HG02970 (cell line): ENCODE measurements around the gene LRBA.

Experiments used
- ATAC-seq: cut with Tn5 transposase; IDR thresholded peaks from one replicate; pipeline ENCODE4 v1.9.1; 2021; ENCODE audit warnings: mild to moderate bottlenecking, moderate library complexity, moderate number of reproducible peaks; ENCODE audit not compliant: unreplicated experiment, low FRiP score

Gene LRBA

DNA sequence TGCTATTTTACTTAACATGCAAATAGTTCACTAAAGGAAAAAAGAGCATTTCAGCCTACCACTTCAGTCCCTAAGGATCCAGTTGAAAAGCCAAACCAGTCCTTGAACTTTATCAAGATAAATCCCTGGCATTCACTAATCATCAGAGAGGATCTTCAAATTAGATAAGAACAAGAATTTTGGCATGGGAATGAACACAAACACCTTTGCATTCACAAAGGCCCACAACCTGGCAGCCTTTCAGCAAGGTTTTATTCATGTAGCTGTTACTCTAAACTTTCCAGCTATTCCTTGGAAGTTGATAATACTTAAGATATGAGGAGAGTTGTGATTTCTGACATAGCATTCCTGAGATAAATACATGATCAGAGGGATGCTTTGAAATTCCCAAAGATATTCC, 193.4 kb downstream of the LRBA start:
- ATAC-seq = no peak

DNA sequence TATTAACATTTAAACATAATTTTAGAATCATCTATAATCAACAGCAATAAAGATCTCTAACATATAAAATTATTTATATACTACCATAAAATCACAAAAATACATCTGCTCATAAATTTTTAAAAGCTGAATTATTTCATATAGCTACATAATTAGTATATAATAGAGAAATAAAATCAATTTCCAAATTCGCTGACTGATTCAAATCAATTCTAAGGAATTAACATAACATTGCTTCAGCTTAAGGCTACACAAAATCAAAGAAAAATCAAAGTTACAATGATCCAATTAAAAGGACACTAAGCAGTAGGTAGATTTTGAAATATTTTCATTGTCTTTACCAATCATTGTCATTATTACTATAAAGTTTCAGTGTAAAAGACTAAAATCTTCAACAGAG, 194.7 kb downstream of the LRBA start:
- no peak for ATAC-seq

DNA sequence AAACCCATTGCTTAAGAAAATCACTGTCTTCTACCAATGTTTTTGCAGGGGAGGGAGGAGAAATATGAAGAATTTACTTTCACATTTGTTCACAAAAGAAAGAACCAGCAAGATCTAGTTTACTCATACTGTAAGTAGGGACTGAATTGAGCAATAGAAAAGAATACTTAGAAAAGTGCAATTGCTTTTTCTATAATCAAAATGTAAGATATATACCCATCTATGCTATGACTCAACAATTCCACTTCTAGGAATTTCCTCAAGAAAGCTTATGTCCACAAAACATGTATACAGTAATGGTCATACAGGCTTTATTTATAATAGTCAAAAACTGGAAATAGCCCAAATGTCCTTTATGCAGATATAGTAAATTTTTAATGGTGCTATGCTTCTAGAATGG, 196.4 kb downstream of the LRBA start:
- no peak for ATAC-seq

DNA sequence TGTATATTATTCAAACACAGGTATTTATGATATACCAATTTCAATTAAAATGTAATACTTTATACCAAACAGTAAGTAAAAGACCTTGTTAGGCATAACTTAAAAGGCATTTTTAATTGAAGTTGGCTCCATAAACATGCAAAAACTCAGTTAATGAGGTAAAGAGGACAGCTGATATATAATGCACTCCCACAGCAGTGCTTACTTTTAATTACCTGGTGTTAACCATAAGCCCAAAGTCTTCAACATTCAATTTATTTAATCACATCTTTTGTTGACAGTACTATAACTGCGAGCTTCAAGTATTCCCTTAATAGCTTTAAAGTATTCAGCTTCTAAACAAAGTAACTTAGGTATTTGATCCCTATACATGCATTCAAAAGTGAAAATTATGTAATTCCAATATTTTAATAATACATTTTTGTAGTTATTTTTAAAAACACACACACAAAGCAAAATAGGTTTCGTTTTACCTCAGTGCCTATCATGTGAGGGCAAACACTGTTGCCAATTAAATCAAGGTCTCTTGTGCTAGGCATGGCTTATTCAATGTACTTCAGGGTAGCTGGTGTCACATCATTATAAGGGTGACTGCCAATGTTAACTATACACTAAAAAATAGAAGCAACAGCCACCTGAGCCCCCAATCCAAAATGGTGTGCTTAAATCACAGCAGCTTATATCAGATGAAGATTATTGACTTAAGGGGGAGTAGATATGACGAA, 197.1 kb downstream of the LRBA start:
- no peak for ATAC-seq

DNA sequence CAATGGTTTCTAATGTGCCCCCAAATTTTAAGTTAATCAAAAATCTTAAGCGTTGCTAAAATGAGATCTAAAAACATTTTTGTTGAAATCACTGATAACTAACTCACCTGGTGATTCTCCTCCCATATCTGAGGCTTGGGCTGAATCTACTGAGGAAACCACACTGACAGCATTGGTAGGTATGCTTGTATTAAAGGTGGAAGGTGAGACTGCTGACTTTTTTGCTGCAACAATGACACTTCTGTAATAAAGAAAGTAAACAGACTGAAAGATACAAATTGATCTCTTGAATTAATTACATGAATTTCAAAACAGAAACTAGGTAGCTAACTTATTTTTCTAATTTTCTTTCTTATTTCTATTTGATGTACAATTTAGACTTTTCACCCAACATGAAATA, 198.1 kb downstream of the LRBA start:
- no peak for ATAC-seq

DNA sequence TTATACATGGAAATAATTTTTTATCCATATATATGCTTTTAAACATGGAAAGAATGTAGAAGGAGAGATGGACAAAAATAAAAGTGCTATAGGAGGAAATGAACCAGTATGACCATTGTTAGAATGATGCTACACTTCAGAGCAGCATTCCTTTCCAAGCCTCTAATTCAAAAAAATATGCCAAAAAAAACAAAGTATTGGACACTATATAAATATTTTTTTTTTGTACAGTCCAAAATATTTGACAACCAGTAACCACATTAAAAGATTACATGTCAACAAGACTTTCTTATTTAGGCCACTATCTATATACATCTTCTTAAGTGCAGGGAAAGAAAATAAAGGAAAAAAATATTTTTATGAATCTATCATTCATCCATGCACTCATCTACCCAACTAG, 198.6 kb downstream of the LRBA start:
- ATAC-seq = no peak

DNA sequence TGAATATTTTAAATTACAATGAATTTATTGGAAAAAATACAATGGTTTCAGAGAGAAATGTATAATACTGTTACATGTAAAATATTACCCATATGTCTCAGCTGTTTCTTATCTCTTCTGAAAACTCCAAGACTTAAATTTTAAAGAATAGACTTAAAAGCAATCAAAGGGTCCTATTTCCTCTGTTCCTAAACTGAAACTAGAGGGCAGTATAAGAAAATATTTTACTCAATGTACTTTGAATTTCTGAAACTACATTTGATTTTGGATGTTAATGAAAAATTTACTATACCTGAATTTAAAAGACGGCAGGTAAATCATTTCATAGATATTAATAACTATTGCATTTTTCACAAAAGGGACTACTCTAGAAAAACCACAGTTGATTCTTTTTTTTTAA, 200.2 kb downstream of the LRBA start:
- no peak for ATAC-seq

DNA sequence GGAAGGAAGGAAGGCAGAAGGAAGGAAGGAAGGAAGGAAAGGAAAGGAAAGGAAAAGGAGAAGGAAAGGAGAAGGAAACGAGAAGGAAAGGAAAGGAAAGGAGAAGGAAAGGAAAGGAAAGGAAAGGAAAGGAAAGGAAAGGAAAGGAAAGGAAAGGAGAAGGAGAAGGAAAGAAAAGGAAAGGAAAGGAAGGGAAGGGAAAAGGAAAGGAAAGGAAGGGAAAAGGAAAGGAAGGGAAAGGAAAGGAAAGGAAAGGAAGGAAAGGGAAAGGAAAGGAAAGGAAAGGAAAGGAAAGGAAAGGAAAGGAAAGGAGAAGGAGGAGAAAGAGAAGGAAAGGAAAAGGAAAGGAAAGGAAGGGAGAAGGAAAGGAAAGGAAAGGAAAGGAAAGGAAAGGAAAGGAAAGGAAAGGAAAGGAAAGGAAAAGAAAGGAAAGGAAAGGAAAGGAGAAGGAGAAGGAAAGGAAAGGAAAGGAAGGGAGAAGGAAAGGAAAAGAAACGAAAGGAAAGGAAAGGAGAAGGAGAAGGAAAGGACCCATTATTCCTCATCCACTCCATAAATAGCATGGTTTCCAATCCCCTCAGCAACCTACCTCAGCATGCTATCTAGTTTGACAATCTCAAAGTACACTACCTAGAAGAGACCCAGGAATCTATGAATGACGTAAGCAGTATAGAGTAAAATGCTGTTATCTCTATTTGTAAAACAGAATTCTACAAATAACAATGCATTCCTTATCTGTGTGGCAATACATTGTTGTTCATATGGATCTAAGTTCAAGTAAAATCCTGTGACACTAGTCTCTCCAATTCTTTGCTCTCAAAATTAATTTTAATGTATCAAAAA, 209.7 kb downstream of the LRBA start:
- ATAC-seq = no peak

DNA sequence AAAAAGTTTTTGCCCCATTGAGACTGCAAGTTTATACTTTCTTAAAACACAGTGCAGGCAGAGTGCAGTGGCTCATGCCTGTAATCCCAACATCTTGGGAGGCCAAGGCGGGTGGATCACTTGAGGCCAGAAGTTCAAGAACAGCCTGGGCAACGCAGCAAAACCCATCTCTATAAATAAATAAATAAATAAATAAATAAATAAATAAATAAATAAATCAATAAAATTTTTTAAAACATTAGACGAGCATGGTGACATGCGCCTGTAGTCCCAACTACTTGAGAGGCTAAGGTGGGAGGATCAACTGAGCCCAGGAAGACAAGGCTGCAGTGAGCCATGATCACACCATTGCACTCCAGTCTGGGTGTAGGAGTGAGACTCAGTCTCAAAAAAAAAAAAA, 213.3 kb downstream of the LRBA start:
- no peak for ATAC-seq

DNA sequence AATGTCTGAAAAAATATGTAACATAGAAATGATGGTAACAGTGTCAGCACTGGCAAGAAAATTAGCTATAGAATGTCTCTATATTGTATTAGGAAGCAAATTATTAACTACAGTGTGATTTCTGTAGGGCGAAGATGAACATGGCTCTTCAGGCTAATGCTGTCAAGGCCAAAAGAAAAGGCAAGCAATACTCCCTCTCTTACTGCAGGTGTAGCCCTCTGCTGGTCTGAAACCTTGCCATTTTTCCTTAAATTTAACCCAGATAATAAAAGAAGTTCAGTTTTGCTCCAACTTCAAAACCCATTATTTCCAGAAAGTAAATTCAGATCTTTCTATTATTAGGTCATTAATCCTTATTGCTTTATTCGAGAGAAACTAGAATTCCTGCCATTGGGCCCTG, 215.9 kb downstream of the LRBA start:
- ATAC-seq = no peak

DNA sequence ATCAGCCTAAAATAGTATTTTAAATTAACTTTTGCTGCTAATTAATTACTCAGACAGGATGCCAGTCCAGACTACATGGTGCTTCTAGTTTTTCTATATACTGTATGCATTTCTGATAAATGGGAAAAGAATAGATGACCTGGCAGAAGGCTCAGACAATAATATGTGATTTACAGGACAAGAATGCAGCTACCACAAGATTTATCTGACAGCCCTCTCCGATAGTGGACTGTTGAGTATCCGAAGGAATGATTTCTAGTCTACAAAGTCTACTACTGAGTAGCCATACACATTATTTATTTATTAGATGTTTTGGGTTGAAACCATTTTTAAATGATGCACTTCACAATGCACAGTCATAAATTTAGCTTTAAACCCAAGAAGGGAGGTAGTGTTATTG, 220.4 kb downstream of the LRBA start:
- ATAC-seq = no peak

DNA sequence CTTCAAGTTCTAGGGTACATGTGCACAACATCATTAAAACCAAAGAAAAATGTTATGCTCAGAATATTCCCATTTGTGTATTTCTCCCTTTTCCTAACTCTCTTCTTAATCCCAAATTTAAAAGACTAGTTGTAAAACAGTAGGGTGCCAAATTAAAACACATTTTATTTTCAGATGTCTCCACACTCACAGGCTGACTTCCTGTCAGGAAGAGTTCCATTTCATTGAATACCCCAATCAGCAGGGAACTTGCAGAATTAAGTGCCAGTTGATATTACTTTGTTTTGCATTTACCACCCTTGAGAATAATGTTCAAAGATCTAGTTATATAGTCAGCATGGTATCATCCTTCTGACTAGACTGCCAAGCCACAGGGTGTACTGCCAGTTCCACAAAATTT, 225.2 kb downstream of the LRBA start:
- no peak for ATAC-seq

DNA sequence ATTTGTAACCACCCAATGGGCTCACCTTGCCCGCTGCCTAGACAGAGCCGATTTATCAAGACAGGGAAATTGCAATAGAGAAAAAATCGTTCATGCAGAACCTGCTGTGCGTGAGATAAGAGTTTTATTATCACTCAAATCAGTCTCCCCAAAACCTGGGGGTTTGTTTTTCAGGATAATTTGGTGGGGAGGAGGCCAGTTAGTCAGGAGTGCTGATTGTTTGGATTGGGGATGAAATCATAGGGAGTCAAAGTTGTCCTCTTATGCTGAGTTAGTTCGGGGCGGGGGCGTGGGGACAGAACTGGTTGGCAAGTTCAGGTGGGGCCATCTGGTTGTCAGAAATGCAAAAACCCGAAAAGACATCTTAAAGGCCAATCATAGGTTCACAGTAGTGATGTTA, 230.1 kb downstream of the LRBA start:
- no peak for ATAC-seq

DNA sequence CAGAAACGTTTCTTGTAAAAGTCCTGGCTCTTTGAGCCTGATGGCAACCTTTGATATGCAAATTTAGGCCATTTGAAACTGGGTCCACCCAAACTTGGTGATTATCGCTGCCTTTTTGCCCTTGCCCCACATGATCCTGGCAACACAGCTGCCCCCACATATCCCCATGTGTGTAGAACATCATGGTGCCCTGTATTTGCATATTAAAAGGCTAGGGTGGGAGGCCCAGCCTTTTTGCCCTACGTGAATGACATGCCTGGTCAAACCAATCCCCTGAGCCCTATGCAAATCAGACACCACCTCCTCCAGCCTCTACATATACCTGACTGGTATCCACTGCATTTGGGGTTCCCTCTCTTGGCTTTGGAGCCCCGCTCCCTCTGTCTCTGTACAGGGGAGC, 230.8 kb downstream of the LRBA start:
- ATAC-seq = no peak

DNA sequence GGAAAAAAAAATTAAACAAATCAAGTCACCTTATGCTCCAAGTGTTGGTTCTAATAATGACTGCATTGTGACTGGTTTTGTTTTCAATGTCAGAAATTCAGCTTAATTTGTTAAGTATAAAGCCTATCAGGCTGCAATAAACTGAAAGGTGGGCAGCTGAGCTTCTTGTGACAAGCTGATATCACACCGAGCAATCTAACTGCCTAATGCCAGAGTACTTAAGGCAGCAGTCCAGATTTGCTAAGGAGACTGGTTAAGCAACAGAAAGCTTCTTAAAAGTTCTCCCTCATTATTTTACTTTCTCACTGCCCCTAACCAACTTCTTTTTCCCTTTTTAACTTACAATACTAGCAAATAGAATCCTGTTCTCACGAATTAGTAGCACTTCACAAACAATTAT, 232.2 kb downstream of the LRBA start:
- no peak for ATAC-seq

DNA sequence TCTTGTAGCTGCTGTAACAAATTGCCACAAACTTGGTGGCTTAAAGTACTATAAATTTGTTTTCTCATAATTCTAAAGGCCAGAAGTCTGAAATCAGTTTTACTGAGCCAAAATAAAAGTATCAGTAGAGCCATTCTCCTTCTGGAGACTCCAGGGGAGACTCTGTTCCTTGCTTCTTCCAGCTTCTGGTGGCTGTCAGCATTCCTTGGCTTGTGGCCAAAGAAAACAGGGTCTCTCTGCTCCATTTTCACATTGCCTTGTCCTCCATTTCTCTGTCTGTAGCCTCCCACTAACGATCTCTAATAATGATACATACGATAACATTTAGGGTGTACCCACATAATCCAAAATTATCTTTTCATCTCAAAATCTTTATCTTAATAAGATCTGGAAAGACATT, 232.8 kb downstream of the LRBA start:
- no peak for ATAC-seq

DNA sequence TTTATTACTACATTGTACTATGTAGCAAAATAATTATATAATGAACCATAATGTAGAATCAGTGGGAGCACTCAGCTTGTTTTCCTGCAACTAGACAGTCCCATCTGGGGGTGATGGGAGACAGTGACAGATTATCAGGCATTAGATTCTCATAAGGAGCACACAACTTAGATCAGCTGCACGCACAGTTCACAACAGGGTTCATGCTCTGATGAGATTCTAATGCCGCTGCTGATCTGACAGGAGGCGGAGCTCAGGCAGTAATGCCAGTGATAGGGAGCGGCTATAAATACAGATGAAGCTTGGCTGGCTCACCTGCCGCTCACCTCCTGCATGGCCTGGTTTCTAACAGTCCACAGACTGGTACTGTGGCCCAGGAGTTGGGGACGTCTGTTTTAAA, 233.9 kb downstream of the LRBA start:
- ATAC-seq = no peak

DNA sequence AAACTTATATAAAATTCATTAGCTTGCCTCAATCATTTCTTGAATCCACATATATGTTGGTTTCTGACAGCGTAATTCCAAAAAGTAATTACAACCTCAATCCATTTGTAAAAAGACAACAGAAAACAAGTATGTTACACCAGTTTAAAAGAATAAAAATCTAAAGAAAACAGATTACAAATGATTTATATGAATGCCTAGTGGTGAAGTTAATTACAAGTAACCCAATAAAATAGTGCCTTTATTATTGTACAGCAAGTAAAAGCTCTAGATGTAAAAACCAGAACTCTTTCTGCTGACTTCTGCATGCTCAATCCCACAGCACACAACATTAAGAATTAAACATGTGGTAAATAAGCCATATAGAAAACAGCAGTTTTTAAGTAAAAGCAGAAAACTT, 235.4 kb downstream of the LRBA start:
- no peak for ATAC-seq

DNA sequence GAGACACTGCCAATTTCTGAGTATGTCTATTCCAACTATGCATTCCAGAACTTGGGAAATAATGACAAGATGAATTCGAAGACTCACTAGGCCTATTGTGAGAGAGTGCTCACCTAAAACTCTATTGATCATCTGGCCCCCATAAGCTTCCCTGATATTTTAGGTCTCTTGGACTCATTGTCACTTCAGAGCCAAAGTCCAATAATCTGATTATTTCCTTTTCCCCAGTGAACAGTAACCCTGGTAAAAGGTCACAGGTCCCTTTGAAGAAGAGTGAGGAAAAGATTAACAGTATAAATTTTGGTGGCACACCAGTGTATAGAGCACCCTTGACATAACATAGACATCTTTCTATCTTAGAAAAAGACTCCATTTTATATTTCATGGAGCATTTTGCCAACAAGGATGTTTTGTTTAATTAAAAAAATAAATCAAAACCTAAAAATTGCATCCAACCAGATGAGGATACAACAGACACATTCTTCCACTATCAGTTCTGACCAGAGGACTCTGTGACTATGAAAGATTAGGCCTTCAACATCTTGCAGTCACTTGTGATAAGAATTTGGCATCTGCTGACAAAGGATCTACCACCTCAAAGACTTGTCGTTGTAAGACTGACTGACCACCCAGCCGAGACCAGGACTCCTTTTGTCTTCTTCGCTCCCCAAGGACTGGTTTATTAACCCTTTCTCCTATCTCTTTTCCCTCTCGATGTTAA, 241.2 kb downstream of the LRBA start:
- ATAC-seq = no peak

DNA sequence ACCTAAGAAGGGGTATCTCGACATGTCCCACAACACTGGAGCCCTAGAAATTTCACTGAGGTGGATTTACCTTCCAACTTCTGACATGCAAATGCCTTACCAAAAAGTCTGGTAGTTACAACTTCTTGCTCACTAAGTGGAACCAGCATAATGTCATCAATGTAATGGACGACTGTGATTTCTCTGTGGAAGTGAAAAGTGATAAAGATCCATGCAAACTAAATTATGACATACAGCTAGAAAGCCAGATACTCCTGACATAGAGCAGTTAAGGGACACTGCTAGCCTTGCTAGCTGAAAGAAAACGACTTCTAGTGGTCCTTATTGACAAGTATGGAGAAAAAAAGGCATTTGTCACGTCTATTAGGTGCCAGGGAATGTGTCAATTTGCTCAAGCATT, 242.1 kb downstream of the LRBA start:
- no peak for ATAC-seq

DNA sequence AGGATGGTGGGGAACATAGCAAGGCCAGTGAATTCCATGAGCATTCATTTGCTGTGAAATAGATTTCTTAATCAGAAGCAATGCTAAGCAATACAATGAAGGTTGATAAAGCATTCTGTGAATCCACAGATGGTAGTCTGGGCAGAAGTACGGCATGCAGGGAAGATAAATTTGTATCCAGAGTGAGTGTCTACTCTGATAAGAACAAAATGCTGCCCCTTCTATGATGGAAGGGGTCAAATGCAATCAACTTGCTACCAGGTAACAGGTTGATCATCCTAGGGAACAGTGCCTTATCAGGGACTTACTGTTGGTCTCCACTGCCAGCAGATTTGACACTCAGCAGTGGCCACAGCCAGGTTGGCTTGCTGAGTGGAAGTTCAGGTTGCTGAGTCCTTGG, 243.7 kb downstream of the LRBA start:
- ATAC-seq = no peak

DNA sequence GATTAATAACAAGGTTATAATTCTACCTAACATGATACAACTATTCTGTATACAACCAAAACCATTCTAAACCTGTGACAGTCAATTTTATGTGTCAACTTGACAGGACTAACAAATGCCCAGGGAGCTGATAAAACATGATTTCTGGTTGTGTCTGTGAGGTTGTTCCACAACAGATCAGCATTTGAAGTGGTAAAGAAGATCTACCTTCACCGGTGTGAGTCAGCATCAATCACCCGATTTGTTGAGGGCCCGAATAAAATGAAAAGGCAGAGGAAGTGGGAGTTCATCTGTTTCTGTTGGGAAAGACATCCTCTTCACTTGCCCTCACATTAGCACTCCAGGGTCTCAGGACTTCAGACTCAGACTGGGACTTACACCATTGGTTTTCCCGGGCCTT, 245.2 kb downstream of the LRBA start:
- ATAC-seq = no peak
